ENCODE results near the gene TULP4. TPM values are rescaled to one million over a fixed set of nuclear protein-coding genes. Genes with fewer than 3 reads are reported as not detected.
"Not testable (repeated sequence)": the region's sequence is repeated elsewhere in the genome, so short reads cannot be mapped to it uniquely, and the experiment has no call there.

Gene TULP4
- total and polyA plus RNA-seq, 2 donors (not counting 1 experiment from before 2014, with no cell fraction given) = 16.8 to 88.2 TPM

GRCh38 chr6:158300306-158301143, 11.7 kb upstream of the TULP4 start:
- peak; percentile 61 to 87 for DNase-seq (ENCODE audit: low read depth in 2 of 2)
- H3K4me1 ChIP-seq (ENCODE audit: control insufficient read depth, extremely low read depth, insufficient read depth, low read length); H3K27ac ChIP-seq (ENCODE audit: insufficient read depth, low read length); H3K27me3 ChIP-seq (ENCODE audit: control insufficient read depth, insufficient read depth, low read length); H2AFZ ChIP-seq (ENCODE audit: low read length); H3K4me2 ChIP-seq (ENCODE audit: extremely low read depth, insufficient read depth, low read length); H3K79me2 ChIP-seq (ENCODE audit: control insufficient read depth, insufficient read depth, low read length); H3K9ac ChIP-seq (ENCODE audit: insufficient read depth, low read length); H3K4me3 ChIP-seq (replicated peaks in 1 of 4; ENCODE audit: control extremely low read depth in 1 of 4, insufficient read depth in 1 of 4, low read depth in 3 of 4, low read length in 4 of 4); H3K9me3 ChIP-seq (ENCODE audit: control insufficient read depth, insufficient read depth, low read depth, low read length); H4K20me1 ChIP-seq (ENCODE audit: control insufficient read depth, extremely low read depth, insufficient read depth, low read length); H3K36me3 ChIP-seq (ENCODE audit: control insufficient read depth, insufficient read depth, low read length): not testable (repeated sequence)

- H4K20me1 ChIP-seq (ENCODE audit: control insufficient read depth, extremely low read depth, insufficient read depth, low read length); H2AFZ ChIP-seq (ENCODE audit: low read length); DNase-seq (ENCODE audit: low read depth in 2 of 2); H3K9me3 ChIP-seq (ENCODE audit: control insufficient read depth, insufficient read depth, low read depth, low read length); H3K79me2 ChIP-seq (ENCODE audit: control insufficient read depth, insufficient read depth, low read length); H3K4me1 ChIP-seq (ENCODE audit: control insufficient read depth, extremely low read depth, insufficient read depth, low read length); H3K4me2 ChIP-seq (ENCODE audit: extremely low read depth, insufficient read depth, low read length); H3K4me3 ChIP-seq (replicated peaks in 1 of 4; ENCODE audit: control extremely low read depth in 1 of 4, insufficient read depth in 1 of 4, low read depth in 3 of 4, low read length in 4 of 4); H3K27ac ChIP-seq (ENCODE audit: insufficient read depth, low read length); H3K36me3 ChIP-seq (ENCODE audit: control insufficient read depth, insufficient read depth, low read length); H3K9ac ChIP-seq (ENCODE audit: insufficient read depth, low read length); H3K27me3 ChIP-seq (ENCODE audit: control insufficient read depth, insufficient read depth, low read length): not testable (repeated sequence)
Measured at GRCh38 chr6:158301561-158301960, 10.7 kb upstream of the TULP4 start.

- H3K9ac ChIP-seq (ENCODE audit: insufficient read depth, low read length); H3K9me3 ChIP-seq (ENCODE audit: control insufficient read depth, insufficient read depth, low read depth, low read length); H3K27me3 ChIP-seq (ENCODE audit: control insufficient read depth, insufficient read depth, low read length); H3K79me2 ChIP-seq (ENCODE audit: control insufficient read depth, insufficient read depth, low read length); H4K20me1 ChIP-seq (ENCODE audit: control insufficient read depth, extremely low read depth, insufficient read depth, low read length); H3K4me1 ChIP-seq (ENCODE audit: control insufficient read depth, extremely low read depth, insufficient read depth, low read length); H2AFZ ChIP-seq (ENCODE audit: low read length); H3K4me3 ChIP-seq (replicated peaks in 1 of 4; ENCODE audit: control extremely low read depth in 1 of 4, insufficient read depth in 1 of 4, low read depth in 3 of 4, low read length in 4 of 4); H3K27ac ChIP-seq (ENCODE audit: insufficient read depth, low read length); H3K36me3 ChIP-seq (ENCODE audit: control insufficient read depth, insufficient read depth, low read length); H3K4me2 ChIP-seq (ENCODE audit: extremely low read depth, insufficient read depth, low read length); DNase-seq (ENCODE audit: low read depth in 2 of 2): not testable (repeated sequence)
Measured at GRCh38 chr6:158302195-158302796, 10.0 kb upstream of the TULP4 start.

GRCh38 chr6:158303210-158303731, 9.0 kb upstream of the TULP4 start:
- H3K4me3 ChIP-seq (replicated peaks in 1 of 4; ENCODE audit: control extremely low read depth in 1 of 4, insufficient read depth in 1 of 4, low read depth in 3 of 4, low read length in 4 of 4) = no peak overlapping the region
- DNase-seq (ENCODE audit: low read depth in 2 of 2) = no peak
- no peak overlapping the region for H3K4me2 ChIP-seq (ENCODE audit: extremely low read depth, insufficient read depth, low read length)
- H3K9ac ChIP-seq (ENCODE audit: insufficient read depth, low read length) = no peak overlapping the region
- no peaks in the 10 kb centered on the region for H3K27me3 ChIP-seq (ENCODE audit: control insufficient read depth, insufficient read depth, low read length)
- H4K20me1 ChIP-seq (ENCODE audit: control insufficient read depth, extremely low read depth, insufficient read depth, low read length) = no peaks in the 10 kb centered on the region
- H3K4me1 ChIP-seq (ENCODE audit: control insufficient read depth, extremely low read depth, insufficient read depth, low read length) = no peaks in the 10 kb centered on the region
- TF ChIP-seq CTCF (conservative IDR thresholded peaks at IDR 0.05 in 1 of 2, IDR thresholded peaks at IDR 0.05 in 1 of 2; ENCODE audit: low read depth in 1 of 2, low read length in 2 of 2) = no peak
- no peak for TF ChIP-seq EZH2 (IDR thresholded peaks at IDR 0.05; ENCODE audit: low read length, missing control alignments)
- no peaks in the 10 kb centered on the region for H3K79me2 ChIP-seq (ENCODE audit: control insufficient read depth, insufficient read depth, low read length)
- no peak overlapping the region for H3K27ac ChIP-seq (ENCODE audit: insufficient read depth, low read length)
- no peaks in the 10 kb centered on the region for H3K9me3 ChIP-seq (ENCODE audit: control insufficient read depth, insufficient read depth, low read depth, low read length)
- H2AFZ ChIP-seq (ENCODE audit: low read length) = no peak overlapping the region
- H3K36me3 ChIP-seq (ENCODE audit: control insufficient read depth, insufficient read depth, low read length) = no peaks in the 10 kb centered on the region

Measured in fibroblast of lung (primary cell).